GM18867 (cell line): Measurements from ENCODE around the gene SLC26A3.
"Not testable (repeated sequence)": the region's sequence is repeated elsewhere in the genome, so short reads cannot be mapped to it uniquely, and the experiment has no call there.

Experiments
- ATAC-seq: cut with Tn5 transposase; IDR thresholded peaks from one replicate; pipeline ENCODE4 v1.9.1; 2021; ENCODE audit warnings: mild to moderate bottlenecking, moderate library complexity; ENCODE audit not compliant: unreplicated experiment

SLC26A3 gene

DNA sequence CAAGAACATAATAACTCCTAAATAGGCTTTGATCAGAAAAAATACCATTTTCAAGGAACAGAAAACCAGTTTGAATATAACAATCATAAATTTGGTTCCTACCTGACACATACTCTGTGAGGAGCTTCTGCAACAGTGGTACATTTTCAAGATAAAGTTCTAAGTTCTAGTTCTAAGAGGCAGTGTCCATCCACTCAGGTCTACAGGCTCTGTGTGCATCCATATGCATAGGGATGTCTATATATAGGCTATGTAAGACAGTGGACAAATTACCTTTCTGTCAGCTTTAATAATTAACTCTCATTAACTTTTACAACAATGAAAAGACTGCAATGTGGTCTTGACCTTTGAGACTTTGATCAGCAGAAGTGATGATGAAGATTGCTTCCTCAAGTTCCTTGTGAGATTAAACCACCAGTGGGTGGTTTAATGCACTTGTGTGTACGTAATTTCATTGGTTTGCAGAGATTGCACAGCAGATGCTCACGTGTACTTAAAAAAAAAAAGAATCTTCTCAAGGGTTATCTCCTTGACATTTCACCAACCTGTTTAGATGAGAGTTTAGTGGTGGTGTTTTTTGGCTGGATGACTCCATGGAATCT, at the start of gene SLC26A3:
TSS of gene SLC26A3 (minus strand) at position 215 of the 602 bp plus-strand sequence. CDS start 8,714 bp downstream, outside the sequence.
- ATAC-seq: no peak

DNA sequence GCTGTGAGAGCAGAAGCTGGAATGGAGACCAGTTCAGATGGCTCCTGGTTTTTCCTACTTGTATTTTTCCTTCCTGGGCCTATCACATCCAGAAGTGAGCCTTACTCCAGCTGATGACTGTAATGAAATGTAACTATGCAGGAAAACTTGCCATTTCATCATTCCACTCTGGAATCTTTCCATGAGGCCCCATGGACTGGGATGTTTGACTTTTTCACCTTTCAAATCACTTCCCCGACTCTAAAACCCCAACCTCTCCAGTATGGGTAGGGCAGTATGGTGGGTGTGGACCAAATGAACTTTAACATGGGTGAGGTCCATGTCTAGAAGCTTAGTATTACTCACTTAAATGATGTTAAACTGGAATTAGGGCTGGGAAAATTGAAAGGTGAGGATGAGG, 47.6 kb upstream of the SLC26A3 start:
- no peak for ATAC-seq

DNA sequence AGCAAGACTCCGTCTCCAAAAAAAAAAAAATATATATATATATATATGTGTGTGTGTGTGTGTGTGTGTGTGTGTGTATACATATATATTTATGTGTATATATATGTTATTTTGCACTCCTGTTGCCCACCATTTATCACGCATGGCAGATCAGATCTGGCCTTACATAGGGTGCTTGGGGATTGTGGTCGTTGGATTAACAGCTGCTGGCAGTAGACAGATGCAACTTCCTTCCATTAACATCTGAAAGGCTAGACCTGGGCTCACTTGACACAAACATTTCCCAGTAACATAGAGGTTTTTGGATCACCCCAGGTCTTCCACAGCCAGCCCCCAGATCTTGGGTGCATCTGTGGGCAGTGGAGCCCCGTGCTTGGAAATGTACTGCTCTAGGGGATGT, 47.2 kb upstream of the SLC26A3 start:
- ATAC-seq: no peak

DNA sequence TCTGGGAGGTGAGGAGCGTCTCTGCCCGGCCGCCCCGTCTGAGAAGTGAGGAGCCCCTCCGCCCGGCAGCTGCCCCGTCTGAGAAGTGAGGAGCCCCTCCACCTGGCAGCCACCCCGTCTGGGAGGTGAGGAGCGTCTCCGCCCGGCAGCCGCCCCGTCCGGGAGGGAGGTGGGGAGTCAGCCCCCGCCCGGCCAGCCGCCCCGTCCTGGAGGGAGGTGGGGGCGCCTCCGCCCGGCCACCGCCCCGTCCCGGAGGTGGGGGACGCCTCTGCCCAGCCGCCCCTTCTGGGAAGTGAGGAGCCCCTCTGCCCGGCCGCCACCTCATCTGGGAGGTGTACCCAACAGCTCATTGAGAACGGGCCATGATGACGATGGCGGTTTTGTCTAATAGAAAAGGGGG, 45.2 kb upstream of the SLC26A3 start:
- not testable (repeated sequence) for ATAC-seq

DNA sequence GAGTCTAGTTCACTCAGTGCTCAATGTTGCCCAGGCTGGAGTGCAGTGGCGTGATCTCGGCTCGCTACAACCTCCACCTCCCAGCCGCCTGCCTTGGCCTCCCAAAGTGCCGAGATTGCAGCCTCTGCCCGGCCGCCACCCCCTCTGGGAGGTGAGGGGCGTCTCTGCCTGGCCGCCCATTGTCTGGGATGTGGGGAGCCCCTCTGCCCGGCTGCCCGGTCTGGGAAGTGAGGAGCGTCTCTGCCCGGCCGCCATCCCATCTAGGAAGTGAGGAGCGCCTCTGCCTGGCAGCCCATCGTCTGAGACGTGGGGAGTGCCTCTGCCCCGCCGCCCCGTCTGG, 44.8 kb upstream of the SLC26A3 start:
- not testable (repeated sequence) for ATAC-seq

GRCh38 chr7:107847168-107847835, 44.3 kb upstream of the SLC26A3 start:
- ATAC-seq: no peak

DNA sequence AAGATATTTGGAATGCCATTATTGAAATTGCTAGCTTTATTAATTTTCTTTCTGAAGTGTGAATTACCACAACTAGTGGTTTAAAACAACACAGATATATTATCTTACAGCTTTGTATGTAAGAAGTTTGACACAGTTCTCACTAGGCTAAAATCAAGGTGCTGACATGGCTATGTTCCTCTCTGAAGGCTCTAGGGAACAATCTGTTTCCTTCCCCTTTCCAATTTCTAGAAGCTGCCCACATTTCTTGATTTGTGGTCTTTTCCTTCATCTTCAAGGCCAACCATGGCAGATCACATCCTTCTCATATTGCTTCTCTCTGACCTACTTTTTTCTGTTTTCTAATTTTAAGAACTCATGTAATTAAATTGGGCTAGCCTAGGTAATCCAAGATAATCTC, 43.3 kb upstream of the SLC26A3 start:
- ATAC-seq: no peak

GRCh38 chr7:107843184-107843583, 40.2 kb upstream of the SLC26A3 start:
- no peak for ATAC-seq

DNA sequence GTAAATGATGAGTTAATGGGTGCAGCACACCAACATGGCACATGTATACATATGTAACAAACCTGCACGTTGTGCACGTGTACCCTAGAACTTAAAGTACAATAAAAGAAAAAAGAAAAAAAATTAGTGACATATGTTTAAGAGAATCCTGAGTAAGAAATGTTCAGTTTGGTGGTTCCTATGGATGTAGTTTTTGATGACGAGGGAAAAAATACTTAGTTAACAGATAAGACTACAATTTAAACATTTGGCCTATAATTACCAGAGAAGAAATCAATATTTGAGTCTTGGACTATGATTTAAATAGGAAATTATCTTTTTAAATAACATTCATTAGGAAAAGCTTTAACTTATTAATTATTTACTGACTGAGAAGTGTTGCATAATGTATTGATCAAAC, 39.2 kb upstream of the SLC26A3 start:
- no peak for ATAC-seq

DNA sequence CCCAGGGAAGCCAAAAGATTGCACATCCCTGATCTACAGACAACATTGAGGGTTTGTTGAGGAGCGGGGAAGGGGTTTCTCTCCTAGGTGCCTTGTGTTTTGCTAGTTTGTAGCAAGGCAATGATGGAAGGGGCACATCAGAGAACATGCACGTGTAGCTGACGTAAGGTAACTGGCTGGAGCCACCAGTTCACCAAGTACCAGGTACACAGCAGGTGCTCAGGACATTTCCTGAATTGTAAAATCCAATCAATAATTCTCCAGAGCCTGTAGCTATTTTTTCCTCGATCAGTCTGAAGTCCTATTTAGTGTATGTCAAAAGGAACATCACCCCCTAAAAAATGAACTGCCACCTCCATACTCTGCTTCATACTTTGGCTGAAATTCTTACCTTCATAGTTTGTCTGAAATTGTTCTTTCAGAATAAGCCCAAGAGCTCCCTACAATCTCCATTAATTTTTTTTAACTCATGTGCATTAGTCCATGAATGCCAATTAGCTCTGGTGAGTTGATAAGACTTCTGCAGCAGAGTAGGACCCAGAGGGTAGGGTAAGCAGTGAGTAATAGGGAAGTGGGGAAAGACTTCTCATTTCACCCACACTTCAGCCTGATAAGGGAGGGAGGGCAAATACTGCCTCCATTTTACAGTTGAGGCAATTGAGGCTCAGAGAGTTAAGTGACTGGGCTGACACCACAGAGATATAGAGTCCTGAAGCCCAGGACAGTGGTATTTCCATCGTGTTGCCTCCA, 36.0 kb upstream of the SLC26A3 start:
- ATAC-seq: no peak

DNA sequence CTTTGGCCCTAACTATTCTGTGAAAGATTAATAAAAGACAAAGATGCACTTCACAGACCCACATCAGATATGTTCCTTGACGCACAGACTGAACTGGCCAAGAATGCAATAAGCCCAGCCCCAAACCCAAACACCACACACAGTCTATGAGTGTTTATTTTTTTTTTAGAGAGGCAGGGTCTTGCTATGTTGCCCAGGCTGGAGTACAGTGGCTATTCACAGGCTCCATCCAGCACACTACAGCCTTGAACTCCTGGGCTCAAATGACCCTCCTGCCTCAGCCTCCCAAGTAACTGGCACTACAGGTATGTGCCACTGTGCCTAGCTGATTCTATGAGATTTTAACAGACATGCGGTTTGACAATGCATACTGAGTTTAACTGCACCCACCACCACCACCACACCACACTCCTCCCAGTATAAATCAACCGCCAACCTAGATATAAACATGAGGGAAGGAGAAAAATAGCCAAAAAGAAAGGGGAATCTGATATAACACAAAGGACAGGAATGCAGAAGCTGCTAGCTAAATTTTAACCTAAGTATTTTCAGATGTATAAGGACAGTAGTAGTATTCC, 35.1 kb upstream of the SLC26A3 start:
- no peak for ATAC-seq

GRCh38 chr7:107837145-107837512, 34.1 kb upstream of the SLC26A3 start:
- ATAC-seq: no peak

- ATAC-seq: no peak
These were observed 33.5 kb upstream of the SLC26A3 start for GRCh38 chr7:107836237-107837144.

GRCh38 chr7:107834401-107834800, 31.4 kb upstream of the SLC26A3 start:
- ATAC-seq: no peak

GRCh38 chr7:107833684-107834106, 30.7 kb upstream of the SLC26A3 start:
- ATAC-seq: no peak

DNA sequence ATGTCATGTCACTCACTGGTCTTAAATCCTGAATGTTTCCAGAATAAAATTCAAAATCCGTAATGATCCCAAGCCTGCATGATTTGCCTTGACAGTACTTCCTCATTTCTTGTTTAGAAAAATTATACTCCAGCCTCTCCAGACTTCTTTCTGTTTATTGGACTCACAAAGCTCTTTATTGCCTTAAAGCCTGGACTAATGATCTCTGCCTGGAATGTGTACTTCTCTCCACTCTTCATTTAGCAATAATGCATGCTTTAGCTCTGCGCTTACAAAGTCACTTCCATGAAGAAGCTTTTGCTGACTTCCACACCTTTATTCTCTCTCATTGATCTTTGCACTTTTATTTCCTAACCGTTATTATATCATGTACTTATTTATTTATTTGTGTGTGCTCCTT, 27.4 kb upstream of the SLC26A3 start:
- no peak for ATAC-seq

- no peak for ATAC-seq
These were observed 25.5 kb upstream of the SLC26A3 start for GRCh38 chr7:107828540-107828939.

DNA sequence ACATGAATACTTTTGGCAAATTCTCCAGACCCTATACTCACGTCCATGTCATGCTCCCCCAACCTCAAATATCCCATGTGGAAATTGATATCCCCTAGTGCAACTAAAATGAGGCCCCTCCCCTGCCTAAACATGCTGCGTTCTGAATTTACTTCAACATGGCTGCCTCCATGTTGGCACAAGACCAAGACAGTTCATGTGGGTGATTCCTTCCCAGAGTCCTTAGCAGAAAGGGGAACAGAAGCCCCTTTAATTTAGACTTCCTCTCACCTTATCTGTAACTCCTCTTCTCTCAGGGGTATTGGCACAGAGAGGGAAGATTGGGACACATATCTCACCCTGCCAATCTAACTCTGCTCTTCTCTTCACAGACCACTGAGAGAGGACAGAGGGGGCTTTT, 24.5 kb upstream of the SLC26A3 start:
- ATAC-seq: no peak

GRCh38 chr7:107826451-107826850, 23.4 kb upstream of the SLC26A3 start:
- ATAC-seq: no peak

DNA sequence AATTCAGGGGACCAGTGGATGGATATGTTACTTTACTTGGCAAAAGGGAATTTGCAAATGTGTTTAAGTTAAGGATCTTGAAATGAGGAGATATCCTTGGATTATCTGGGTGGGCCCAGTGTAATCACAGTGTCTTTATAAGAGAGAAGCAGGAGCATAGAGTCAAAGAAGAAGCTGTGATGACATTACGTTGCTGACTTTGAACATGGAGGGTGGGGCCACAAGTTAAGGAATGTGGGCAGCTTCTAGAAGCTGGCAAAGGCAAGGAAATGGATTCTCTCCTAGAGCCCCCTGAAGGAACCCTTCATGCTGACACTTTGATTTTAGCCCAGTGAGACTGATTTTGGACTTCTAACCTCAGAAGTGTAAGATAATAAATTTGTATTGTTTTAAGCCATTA, 21.8 kb upstream of the SLC26A3 start:
- no peak for ATAC-seq

GRCh38 chr7:107818622-107819021, 15.6 kb upstream of the SLC26A3 start:
- no peak for ATAC-seq
